GM12878 (cell line): ENCODE data around the gene PPP6C. TPM values are rescaled to one million over a fixed set of nuclear protein-coding genes. Genes with fewer than 3 reads are reported as not detected.
"Not testable (repeated sequence)": the region's sequence is repeated elsewhere in the genome, so short reads cannot be mapped to it uniquely, and the experiment has no call there.

Source experiments
- ATAC-seq: fragments of 200-7000 bp; cut with Tn5 transposase; 3 replicates; pipeline ENCODE4 v1.9.1; 2020; ENCODE audit warnings: mild to moderate bottlenecking, moderate library complexity
- BruUV-seq: library from RNA; stranded (reverse); fragments of 400-500 nt; replicated peaks from 2 replicates; lab custom pipeline; 2021; lab: Mats Ljungman, UMichigan
- CTCF ChIA-PET: fragments of 300-600 bp; sonication (Branson Sonifier 250); formaldehyde crosslinking; extraction: SDS; loops from one replicate; lab custom pipeline; 2021; ENCODE audit warnings: inconsistent platforms; lab: Yijun Ruan, JAX
- POLR2A ChIA-PET: fragments of 350-600 bp; formaldehyde crosslinking; extraction: SDS; loops from one replicate; lab custom pipeline; 2021; ENCODE audit warnings: inconsistent platforms; lab: Charles Lee
- RAD21 ChIA-PET: fragments of 300-600 bp; sonication (Branson Sonifier 250); formaldehyde crosslinking; loops from one replicate; lab custom pipeline; 2023; ENCODE audit warnings: antibody characterized with exemption; ENCODE audit not compliant: unreplicated experiment; lab: Charles Lee
- SMC1A ChIA-PET: fragments of 300-600 bp; sonication (Branson Sonifier 250); formaldehyde crosslinking; loops from one replicate; lab custom pipeline; 2023; ENCODE audit not compliant: unreplicated experiment, uncharacterized antibody; lab: Charles Lee
- DNase-seq: peaks from one replicate; pipeline ENCODE4 v3.0.0-alpha.2; 2011; ENCODE audit warnings: low read depth, low spot score
- FAIRE-seq: peaks from 3 replicates; lab custom pipeline; 2011; peaks lifted over from hg19 to GRCh38; lab: Jason Lieb, UNC
- H2AFZ ChIP-seq: 2 replicates; pipeline ENCODE4 v1.6.0; 2011; ENCODE audit warnings: low read depth, low read length, control low read depth; ENCODE audit not compliant: control insufficient read depth
- H3K27ac ChIP-seq: 2 replicates; pipeline ENCODE4 v1.5.1; 2011; ENCODE audit warnings: control low read depth; ENCODE audit not compliant: control insufficient read depth, insufficient read depth
- H3K27me3 ChIP-seq, 2 experiments: replicated peaks in 1 of 2; 2 replicates each; pipeline versions ENCODE4 v1.6.0 to v1.6.1; 2011; ENCODE audit warnings: low read length in 1 of 2; ENCODE audit not compliant: control insufficient read depth in 2 of 2, insufficient read depth in 2 of 2
- H3K36me3 ChIP-seq, 2 experiments: 2 replicates each; pipeline ENCODE4 v1.5.1; 2011; ENCODE audit warnings: low read length in 1 of 2; ENCODE audit not compliant: control insufficient read depth in 2 of 2, insufficient read depth in 2 of 2
- H3K4me1 ChIP-seq: 2 replicates; pipeline ENCODE4 v1.6.1; 2011; ENCODE audit warnings: mild to moderate bottlenecking, low read length, moderate library complexity, mixed read lengths; ENCODE audit not compliant: control insufficient read depth, insufficient read depth
- H3K4me2 ChIP-seq: 2 replicates; pipeline ENCODE4 v1.6.0; 2011; ENCODE audit warnings: control low read depth; ENCODE audit not compliant: control insufficient read depth, insufficient read depth
- H3K4me3 ChIP-seq: fragments of 200-600 bp; sonication (generic); 2 replicates; pipeline ENCODE4 v1.5.1; 2016
- H3K79me2 ChIP-seq: 2 replicates; pipeline ENCODE4 v1.6.0; 2011; ENCODE audit warnings: low read length; ENCODE audit not compliant: control insufficient read depth, insufficient read depth
- H3K9ac ChIP-seq: 2 replicates; pipeline ENCODE4 v1.8.0; 2011; ENCODE audit warnings: low read length, control low read depth, mixed read lengths; ENCODE audit not compliant: control insufficient read depth, insufficient read depth
- H3K9me3 ChIP-seq: replicated peaks from 3 replicates; pipeline ENCODE4 v1.5.1; 2011; ENCODE audit warnings: mild to moderate bottlenecking, low read length; ENCODE audit not compliant: control insufficient read depth, insufficient read depth
- H4K20me1 ChIP-seq: 2 replicates; pipeline ENCODE4 v1.6.0; 2011; ENCODE audit not compliant: control insufficient read depth, insufficient read depth
- ATF3 ChIP-seq: IDR thresholded peaks from 2 replicates; pipeline ENCODE4 v1.6.1; 2011; ENCODE audit warnings: low read depth, mild to moderate bottlenecking, low read length, moderate library complexity, borderline replicate concordance; ENCODE audit errors: extremely low read depth
- CHD4 ChIP-seq: fragments of 200-600 bp; sonication (generic); IDR thresholded peaks from 2 replicates; pipeline ENCODE4 v1.6.1; 2016; ENCODE audit warnings: mild to moderate bottlenecking
- EED ChIP-seq: sonication (generic); IDR thresholded peaks from 2 replicates; pipeline ENCODE4 v1.6.1; 2016; ENCODE audit warnings: antibody characterized with exemption, low read depth
- ETV6 ChIP-seq, 2 experiments: fragments of 450-650 bp in 1 of 2; IDR thresholded peaks in 1 of 2; conservative IDR thresholded peaks in 1 of 2; 2 replicates each; pipeline ENCODE4 v1.6.1; 2014; ENCODE audit warnings: antibody characterized with exemption in 1 of 2, borderline replicate concordance in 1 of 2, low read depth in 1 of 2, mild to moderate bottlenecking in 1 of 2, moderate library complexity in 1 of 2
- HDAC6 ChIP-seq: fragments of 200-600 bp; sonication (generic); IDR thresholded peaks from one replicate; pipeline ENCODE4 v1.8.0; 2017; ENCODE audit warnings: antibody characterized with exemption; ENCODE audit not compliant: unreplicated experiment
- HDGF ChIP-seq: fragments of 450-650 bp; IDR thresholded peaks from 2 replicates; pipeline ENCODE4 v1.6.1; 2016; ENCODE audit warnings: antibody characterized with exemption
- MTA2 ChIP-seq: fragments of 450-650 bp; IDR thresholded peaks from 2 replicates; pipeline ENCODE4 v1.6.1; 2016; ENCODE audit warnings: low read depth, mild to moderate bottlenecking, moderate library complexity
- PAX5 ChIP-seq: IDR thresholded peaks from 2 replicates; pipeline ENCODE4 v1.6.1; 2011; ENCODE audit warnings: low read depth, low read length, borderline replicate concordance
- SREBF1 ChIP-seq: IDR thresholded peaks from 2 replicates; pipeline ENCODE4 v1.6.1; 2012; ENCODE audit warnings: mild to moderate bottlenecking, low read length
- STAT3 ChIP-seq: IDR thresholded peaks from 2 replicates; pipeline ENCODE4 v1.6.1; 2011; ENCODE audit warnings: low read depth, low read length, improper control_type of control experiment
- TBL1XR1 ChIP-seq: IDR thresholded peaks from 2 replicates; pipeline ENCODE4 v1.6.1; 2012; ENCODE audit warnings: low read depth, low read length, improper control_type of control experiment
- WRNIP1 ChIP-seq: IDR thresholded peaks from 2 replicates; pipeline ENCODE4 v1.6.1; 2011; ENCODE audit warnings: low read depth, low read length, improper control_type of control experiment, borderline replicate concordance
- WGBS: methylation state at CpG from one replicate; pipeline ENCODE4 v1.1.6; 2016; ENCODE audit warnings: low lambda C conversion rate; ENCODE audit not compliant: insufficient replicate concordance, insufficient coverage; ENCODE audit errors: missing lambda C conversion rate; 5-methylcytosine and 5-hydroxymethylcytosine counted together
- in situ Hi-C: fragments of 300-500 bp; cut with MboI; formaldehyde crosslinking; loops from 9 replicates; pipeline ENCODE4 v1.14.3; 2018; ENCODE audit warnings: mixed read lengths
- intact Hi-C: fragments of 100-400 bp; cut with micrococcal nuclease; formaldehyde crosslinking; loops from one replicate; pipeline ENCODE4 v1.14.2; 2022; ENCODE audit not compliant: unreplicated experiment
- polyA plus RNA-seq, 11 experiments: library from polyadenylated mRNA; depleted of rRNA in 4 of 11; unstranded in 6 of 11; stranded (reverse) in 5 of 11; fragments of >200 nt; fragmentation: Nextera tagmentation in 4 of 11; fragmentation: Illumina TruSeq in 1 of 11; extraction: Ambion mirVana in 4 of 11; extraction: Trizol in 1 of 11; gene quantifications; 1 replicate in 1 of 11; 2 replicates in 10 of 11; pipeline versions ENCODE4 v1.2.1 to v1.2.3, GENCODE V29; 2011 to 2016; ENCODE audit warnings: inconsistent platforms in 2 of 11, missing spikeins in 2 of 11, low read depth in 1 of 11
- total RNA-seq, 4 experiments: library from RNA; depleted of rRNA in 3 of 4; stranded (reverse); fragments of >200 nt in 3 of 4; fragmentation: Illumina TruSeq in 1 of 4; extraction: Trizol in 1 of 4; gene quantifications; 2 replicates each; pipeline versions ENCODE4 v1.2.1 to v1.2.3, GENCODE V29; 2013 to 2021
- TF ChIP-seq, protein P1 (sequence below): fragments of 450-650 bp; formaldehyde crosslinking; IDR thresholded peaks from 2 replicates; pipeline ENCODE4 v1.5.0; 2022; ENCODE audit warnings: mild to moderate bottlenecking, missing genetic modification characterization

The PPP6C gene
- total and polyA plus RNA-seq, 10 of the 15 experiments (the other 5 are each of a cell fraction or from before 2014, with no cell fraction given), result 26.8 to 45.3 (median 37.1) TPM

DNA sequence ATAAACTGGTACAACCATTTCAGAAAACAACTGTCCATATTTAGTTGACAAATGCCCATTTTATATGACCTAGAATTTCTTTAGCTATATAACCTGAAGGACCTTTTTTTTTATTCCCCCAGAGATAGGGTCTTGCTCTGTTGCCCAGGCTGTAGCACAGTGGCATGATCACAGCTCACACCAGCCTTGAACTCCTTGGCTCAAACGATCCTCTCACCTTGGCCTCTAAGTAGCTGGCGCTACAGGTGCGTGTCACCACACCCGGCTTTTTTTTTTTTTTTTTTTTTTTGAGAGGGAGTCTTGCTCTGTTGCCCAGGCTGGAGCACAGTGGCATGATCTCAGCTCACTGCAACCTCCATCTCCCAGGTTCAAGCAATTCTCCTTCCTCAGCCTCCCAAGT, 75.1 kb downstream of the PPP6C start:
- H3K79me2 ChIP-seq, intact Hi-C loops, H3K27me3 ChIP-seq, H4K20me1 ChIP-seq, BruUV-seq, H3K9me3 ChIP-seq, ATAC-seq, DNase-seq, H3K4me3 ChIP-seq, in situ Hi-C loops, H3K4me2 ChIP-seq, H3K27ac ChIP-seq, RAD21 ChIA-PET, SMC1A ChIA-PET, FAIRE-seq, H2AFZ ChIP-seq, H3K36me3 ChIP-seq, H3K9ac ChIP-seq, H3K4me1 ChIP-seq: not testable (repeated sequence)
- WGBS, result 100% methylated on average over 4 of the region's 4 CpGs
- CTCF ChIA-PET, result interaction anchor here (0.5 kb wide), 1 partner anchor 680 kb away, joined by 3 read pairs; no protein-coding TSS in a partner anchor
- POLR2A ChIA-PET, result interaction anchor here (0.6 kb wide), 1 partner anchor 73 kb away, joined by 3 read pairs; no protein-coding TSS in a partner anchor

DNA sequence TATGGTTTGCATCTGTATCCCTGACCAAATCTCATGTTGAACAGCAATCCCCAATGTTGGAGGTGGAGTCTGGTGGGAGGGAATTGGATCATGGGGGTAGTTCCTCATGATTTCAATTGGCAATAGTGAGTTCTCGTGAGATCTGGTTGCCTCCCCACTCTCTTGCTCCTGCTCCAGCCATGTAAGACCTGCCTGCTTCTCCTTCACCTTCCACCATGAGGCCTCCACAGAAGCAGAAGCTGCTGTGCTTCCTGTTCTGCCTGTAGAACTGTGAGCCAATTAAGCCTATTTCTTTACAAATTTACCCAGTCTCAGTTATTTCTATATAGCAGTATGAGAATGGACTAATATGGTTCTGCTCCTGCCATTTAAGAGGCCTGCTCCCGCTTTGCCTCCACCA, 79.1 kb downstream of the PPP6C start:
- intact Hi-C loops (no loop called here), in situ Hi-C loops (no loop called here)
- ChIA-PET RAD21 (no interaction called here), POLR2A (no interaction called here), CTCF (no interaction called here), SMC1A (interaction anchor here (0.6 to 1.0 kb wide), 2 partner anchors 21 to 219 kb away, joined by 3 to 4 read pairs; no protein-coding TSS in a partner anchor)
- 98% methylated on average over 2 of the region's 2 CpGs for WGBS
- H3K36me3 ChIP-seq, result no peaks in the 10 kb centered on the region
- FAIRE-seq (no peak), DNase-seq (no peak), ATAC-seq (no peak)
- no peaks in the 10 kb centered on the region for H3K4me1 ChIP-seq
- no peak overlapping the region for H3K9ac ChIP-seq
- H2AFZ ChIP-seq, result no peak overlapping the region
- H3K79me2 ChIP-seq, result no peaks in the 10 kb centered on the region
- H4K20me1 ChIP-seq, result no peaks in the 10 kb centered on the region
- no peak overlapping the region for H3K27ac ChIP-seq
- H3K9me3 ChIP-seq, result peaks cover 2% of the 10 kb centered on the region; the same call in 2 of the 3 replicates
- H3K4me2 ChIP-seq, result no peak overlapping the region
- H3K27me3 ChIP-seq, result no peaks in the 10 kb centered on the region
- TSS peak; percentile 51 for BruUV-seq
- H3K4me3 ChIP-seq, result no peak overlapping the region
- TF ChIP-seq MTA2, result no peak
- no peak for TF ChIP-seq EED
- TF ChIP-seq STAT3, result no peak
- TF ChIP-seq, protein P1, sequence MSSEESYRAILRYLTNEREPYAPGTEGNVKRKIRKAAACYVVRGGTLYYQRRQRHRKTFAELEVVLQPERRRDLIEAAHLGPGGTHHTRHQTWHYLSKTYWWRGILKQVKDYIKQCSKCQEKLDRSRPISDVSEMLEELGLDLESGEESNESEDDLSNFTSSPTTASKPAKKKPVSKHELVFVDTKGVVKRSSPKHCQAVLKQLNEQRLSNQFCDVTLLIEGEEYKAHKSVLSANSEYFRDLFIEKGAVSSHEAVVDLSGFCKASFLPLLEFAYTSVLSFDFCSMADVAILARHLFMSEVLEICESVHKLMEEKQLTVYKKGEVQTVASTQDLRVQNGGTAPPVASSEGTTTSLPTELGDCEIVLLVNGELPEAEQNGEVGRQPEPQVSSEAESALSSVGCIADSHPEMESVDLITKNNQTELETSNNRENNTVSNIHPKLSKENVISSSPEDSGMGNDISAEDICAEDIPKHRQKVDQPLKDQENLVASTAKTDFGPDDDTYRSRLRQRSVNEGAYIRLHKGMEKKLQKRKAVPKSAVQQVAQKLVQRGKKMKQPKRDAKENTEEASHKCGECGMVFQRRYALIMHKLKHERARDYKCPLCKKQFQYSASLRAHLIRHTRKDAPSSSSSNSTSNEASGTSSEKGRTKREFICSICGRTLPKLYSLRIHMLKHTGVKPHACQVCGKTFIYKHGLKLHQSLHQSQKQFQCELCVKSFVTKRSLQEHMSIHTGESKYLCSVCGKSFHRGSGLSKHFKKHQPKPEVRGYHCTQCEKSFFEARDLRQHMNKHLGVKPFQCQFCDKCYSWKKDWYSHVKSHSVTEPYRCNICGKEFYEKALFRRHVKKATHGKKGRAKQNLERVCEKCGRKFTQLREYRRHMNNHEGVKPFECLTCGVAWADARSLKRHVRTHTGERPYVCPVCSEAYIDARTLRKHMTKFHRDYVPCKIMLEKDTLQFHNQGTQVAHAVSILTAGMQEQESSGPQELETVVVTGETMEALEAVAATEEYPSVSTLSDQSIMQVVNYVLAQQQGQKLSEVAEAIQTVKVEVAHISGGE (CRISPR knock-in tag), result no peak
- no peak for TF ChIP-seq ATF3
- no peak for TF ChIP-seq TBL1XR1
- no peak for TF ChIP-seq HDAC6
- TF ChIP-seq HDGF, result no peak
- TF ChIP-seq ETV6 (conservative IDR thresholded peaks at IDR 0.05 in 1 of 2, IDR thresholded peaks at IDR 0.05 in 1 of 2; ENCODE audit: borderline replicate concordance in 1 of 2, low read depth in 1 of 2), result no peak
- TF ChIP-seq CHD4, result no peak
- TF ChIP-seq SREBF1, result no peak
- no peak for TF ChIP-seq WRNIP1
- TF ChIP-seq PAX5, result no peak
